ENCODE results near the gene OPRL1. TPM values are rescaled to one million over a fixed set of nuclear protein-coding genes. Genes with fewer than 3 reads are reported as not detected.

The OPRL1 gene
- total and polyA plus RNA-seq, 2 donors (not counting 1 experiment from before 2014, with no cell fraction given) = 0.49 to 4.1 TPM

GRCh38 chr20:64064145-64064698, 15.7 kb upstream of the OPRL1 start:
- H3K36me3 ChIP-seq (ENCODE audit: control insufficient read depth, insufficient read depth, low read length) = no peaks in the 10 kb centered on the region
- peaks cover 22% of the 10 kb centered on the region for H3K4me1 ChIP-seq (ENCODE audit: control insufficient read depth, extremely low read depth, insufficient read depth, low read length)
- H4K20me1 ChIP-seq (ENCODE audit: control insufficient read depth, extremely low read depth, insufficient read depth, low read length) = no peaks in the 10 kb centered on the region
- H3K79me2 ChIP-seq (ENCODE audit: control insufficient read depth, insufficient read depth, low read length) = no peaks in the 10 kb centered on the region
- DNase-seq (ENCODE audit: low read depth in 2 of 2) = peak; percentile 37 to 51
- H3K9ac ChIP-seq (ENCODE audit: insufficient read depth, low read length) = peak overlapping the region; percentile 85
- no peak overlapping the region for H2AFZ ChIP-seq (ENCODE audit: low read length)
- H3K27me3 ChIP-seq (ENCODE audit: control insufficient read depth, insufficient read depth, low read length) = no peaks in the 10 kb centered on the region
- H3K4me2 ChIP-seq (ENCODE audit: extremely low read depth, insufficient read depth, low read length) = peak overlapping the region; percentile 81
- TF ChIP-seq EZH2 (IDR thresholded peaks at IDR 0.05; ENCODE audit: low read length, missing control alignments) = no peak
- TF ChIP-seq CTCF (conservative IDR thresholded peaks at IDR 0.05 in 1 of 2, IDR thresholded peaks at IDR 0.05 in 1 of 2; ENCODE audit: low read depth in 1 of 2, low read length in 2 of 2) = no peak
- no peaks in the 10 kb centered on the region for H3K9me3 ChIP-seq (ENCODE audit: control insufficient read depth, insufficient read depth, low read depth, low read length)
- H3K4me3 ChIP-seq (replicated peaks in 1 of 4; ENCODE audit: control extremely low read depth in 1 of 4, insufficient read depth in 1 of 4, low read depth in 3 of 4, low read length in 4 of 4) = peak overlapping the region; percentile 67 to 88 (median 82)
- peak overlapping the region; percentile 70 for H3K27ac ChIP-seq (ENCODE audit: insufficient read depth, low read length)

GRCh38 chr20:64065062-64065973, 14.6 kb upstream of the OPRL1 start:
- Histone ChIP-seq H4K20me1 (ENCODE audit: control insufficient read depth, extremely low read depth, insufficient read depth, low read length) (no peaks in the 10 kb centered on the region), H2AFZ (ENCODE audit: low read length) (no peak overlapping the region), H3K9me3 (ENCODE audit: control insufficient read depth, insufficient read depth, low read depth, low read length) (no peaks in the 10 kb centered on the region), H3K9ac (ENCODE audit: insufficient read depth, low read length) (no peak overlapping the region), H3K4me1 (ENCODE audit: control insufficient read depth, extremely low read depth, insufficient read depth, low read length) (peaks cover 22% of the 10 kb centered on the region), H3K36me3 (ENCODE audit: control insufficient read depth, insufficient read depth, low read length) (no peaks in the 10 kb centered on the region), H3K79me2 (ENCODE audit: control insufficient read depth, insufficient read depth, low read length) (no peaks in the 10 kb centered on the region), H3K4me2 (ENCODE audit: extremely low read depth, insufficient read depth, low read length) (no peak overlapping the region), H3K4me3 (replicated peaks in 1 of 4; ENCODE audit: control extremely low read depth in 1 of 4, insufficient read depth in 1 of 4, low read depth in 3 of 4, low read length in 4 of 4) (no peak overlapping the region), H3K27ac (ENCODE audit: insufficient read depth, low read length) (peak overlapping the region; percentile 14), H3K27me3 (ENCODE audit: control insufficient read depth, insufficient read depth, low read length) (no peaks in the 10 kb centered on the region)
- DNase-seq (ENCODE audit: low read depth in 2 of 2) = no peak
- TF ChIP-seq CTCF (conservative IDR thresholded peaks at IDR 0.05 in 1 of 2, IDR thresholded peaks at IDR 0.05 in 1 of 2; ENCODE audit: low read depth in 1 of 2, low read length in 2 of 2) = no peak
- no peak for TF ChIP-seq EZH2 (IDR thresholded peaks at IDR 0.05; ENCODE audit: low read length, missing control alignments)

GRCh38 chr20:64065974-64066343, 13.9 kb upstream of the OPRL1 start:
- peaks cover 22% of the 10 kb centered on the region for H3K4me1 ChIP-seq (ENCODE audit: control insufficient read depth, extremely low read depth, insufficient read depth, low read length)
- no peak overlapping the region for H3K9ac ChIP-seq (ENCODE audit: insufficient read depth, low read length)
- H3K27ac ChIP-seq (ENCODE audit: insufficient read depth, low read length) = peak overlapping the region; percentile 14
- H3K79me2 ChIP-seq (ENCODE audit: control insufficient read depth, insufficient read depth, low read length) = no peaks in the 10 kb centered on the region
- DNase-seq (ENCODE audit: low read depth in 2 of 2) = peak; percentile 76 to 80
- H4K20me1 ChIP-seq (ENCODE audit: control insufficient read depth, extremely low read depth, insufficient read depth, low read length) = no peaks in the 10 kb centered on the region
- no peaks in the 10 kb centered on the region for H3K9me3 ChIP-seq (ENCODE audit: control insufficient read depth, insufficient read depth, low read depth, low read length)
- H2AFZ ChIP-seq (ENCODE audit: low read length) = no peak overlapping the region
- H3K4me3 ChIP-seq (replicated peaks in 1 of 4; ENCODE audit: control extremely low read depth in 1 of 4, insufficient read depth in 1 of 4, low read depth in 3 of 4, low read length in 4 of 4) = no peak overlapping the region
- H3K36me3 ChIP-seq (ENCODE audit: control insufficient read depth, insufficient read depth, low read length) = no peaks in the 10 kb centered on the region
- no peak overlapping the region for H3K4me2 ChIP-seq (ENCODE audit: extremely low read depth, insufficient read depth, low read length)
- H3K27me3 ChIP-seq (ENCODE audit: control insufficient read depth, insufficient read depth, low read length) = no peaks in the 10 kb centered on the region
- TF ChIP-seq EZH2 (IDR thresholded peaks at IDR 0.05; ENCODE audit: low read length, missing control alignments) = no peak
- no peak for TF ChIP-seq CTCF (conservative IDR thresholded peaks at IDR 0.05 in 1 of 2, IDR thresholded peaks at IDR 0.05 in 1 of 2; ENCODE audit: low read depth in 1 of 2, low read length in 2 of 2)
